GM12872 (cell line): ENCODE measurements around the gene SPATA32.

ENCODE experiments used
- CTCF ChIP-seq: IDR thresholded peaks from 3 replicates; pipeline ENCODE4 v1.5.1; 2011; ENCODE audit warnings: low read depth, mild to moderate bottlenecking, low read length, moderate library complexity; ENCODE audit not compliant: insufficient read depth

SPATA32 gene

GRCh38 chr17:45298546-45299285 lies 36.8 kb upstream of the SPATA32 start:
- TF ChIP-seq CTCF, result no peak

- TF ChIP-seq CTCF, result no peak
These were observed 34.9 kb upstream of the SPATA32 start for GRCh38 chr17:45296833-45297124.

- no peak for TF ChIP-seq CTCF
These were observed 34.3 kb upstream of the SPATA32 start for GRCh38 chr17:45296003-45296832.

- TF ChIP-seq CTCF, result no peak
These were observed 32.6 kb upstream of the SPATA32 start for GRCh38 chr17:45294506-45294905.

- no peak for TF ChIP-seq CTCF
These were observed 31.7 kb upstream of the SPATA32 start for GRCh38 chr17:45293413-45294211.

- no peak for TF ChIP-seq CTCF
These were observed 31.0 kb upstream of the SPATA32 start for GRCh38 chr17:45292696-45293412.

GRCh38 chr17:45291171-45291805 lies 29.4 kb upstream of the SPATA32 start:
- no peak for TF ChIP-seq CTCF
